PC-3 (cell line): ENCODE results near the gene INSYN2A.

Source experiments
- CTCF ChIP-seq: fragments of 300-600 bp; sonication (generic); conservative IDR thresholded peaks from 2 replicates; pipeline ENCODE4 v1.5.1; 2017; ENCODE audit warnings: antibody characterized with exemption, low read depth, mild to moderate bottlenecking, low read length
- EZH2phosphoT487 ChIP-seq: fragments of 300-600 bp; sonication (generic); IDR thresholded peaks from 2 replicates; pipeline ENCODE4 v1.6.1; 2018; ENCODE audit warnings: mild to moderate bottlenecking, antibody characterized with exemption, low read length, borderline replicate concordance

- no peak for TF ChIP-seq EZH2phosphoT487
- TF ChIP-seq CTCF = no peak
These were observed 37.7 kb downstream of the INSYN2A start for GRCh38 chr10:127158662-127159061.
